Neural progenitor cell (in vitro differentiated cells): ENCODE results near the gene WWTR1. TPM values are rescaled to one million over a fixed set of nuclear protein-coding genes. Genes with fewer than 3 reads are reported as not detected.

Experiments used
- DNase-seq: peaks from one replicate; pipeline ENCODE4 v3.0.0-alpha.2; 2016; ENCODE audit warnings: low spot score
- H2AFZ ChIP-seq: fragments of 200-600 bp; sonication (generic); replicated peaks from 2 replicates; pipeline ENCODE4 v1.6.1; 2016; ENCODE audit warnings: antibody characterized with exemption
- H3F3A ChIP-seq: fragments of 200-600 bp; sonication (generic); 2 replicates; pipeline ENCODE4 v1.6.1; 2016; ENCODE audit warnings: antibody characterized with exemption, low read depth
- H3K27ac ChIP-seq: fragments of 200-600 bp; sonication (generic); 2 replicates; pipeline ENCODE4 v1.5.1; 2016; ENCODE audit warnings: mild to moderate bottlenecking
- H3K27me3 ChIP-seq: fragments of 200-600 bp; sonication (generic); 2 replicates; pipeline ENCODE4 v1.6.1; 2016; ENCODE audit warnings: mild to moderate bottlenecking, moderate library complexity
- H3K36me3 ChIP-seq: fragments of 200-600 bp; sonication (generic); 2 replicates; pipeline ENCODE4 v1.5.1; 2016
- H3K4me1 ChIP-seq: fragments of 200-600 bp; sonication (generic); 2 replicates; pipeline ENCODE4 v1.6.1; 2016; ENCODE audit warnings: mixed run types
- H3K4me2 ChIP-seq: fragments of 200-600 bp; sonication (generic); 2 replicates; pipeline ENCODE4 v1.6.1; 2016
- H3K4me3 ChIP-seq: fragments of 200-600 bp; sonication (generic); 2 replicates; pipeline ENCODE4 v1.5.1; 2016
- H3K79me2 ChIP-seq: fragments of 200-600 bp; sonication (generic); 2 replicates; pipeline ENCODE4 v1.6.1; 2016; ENCODE audit warnings: low read depth
- H3K9ac ChIP-seq: fragments of 200-600 bp; sonication (generic); 2 replicates; pipeline ENCODE4 v1.6.1; 2016
- H3K9me3 ChIP-seq: fragments of 200-600 bp; sonication (generic); 2 replicates; pipeline ENCODE4 v1.5.1; 2016; ENCODE audit warnings: low read depth
- H4K20me1 ChIP-seq: fragments of 200-600 bp; sonication (generic); 2 replicates; pipeline ENCODE4 v1.6.1; 2016; ENCODE audit warnings: low read depth
- H3K27ac Mint-ChIP-seq: 3 replicates; pipeline ENCODE4 v1.8.0; 2021; ENCODE audit warnings: mixed read lengths
- H3K27me3 Mint-ChIP-seq: 2 replicates; pipeline ENCODE4 v1.8.0; 2022; ENCODE audit warnings: low read depth, mild to moderate bottlenecking, inconsistent platforms, moderate library complexity, mixed read lengths; ENCODE audit not compliant: insufficient read depth
- H3K36me3 Mint-ChIP-seq: 3 replicates; pipeline ENCODE4 v1.8.0; 2021; ENCODE audit warnings: mixed read lengths
- H3K4me1 Mint-ChIP-seq: 3 replicates; pipeline ENCODE4 v1.8.0; 2021; ENCODE audit warnings: mixed read lengths
- H3K4me3 Mint-ChIP-seq: 3 replicates; pipeline ENCODE4 v1.8.0; 2021; ENCODE audit warnings: mild to moderate bottlenecking, moderate library complexity, mixed read lengths
- H3K9me3 Mint-ChIP-seq: 3 replicates; pipeline ENCODE4 v1.8.0; 2020; ENCODE audit warnings: mixed read lengths
- CTCF ChIP-seq: fragments of 200-600 bp; sonication (generic); IDR thresholded peaks from 2 replicates; pipeline ENCODE4 v1.5.1; 2017; ENCODE audit warnings: antibody characterized with exemption, mild to moderate bottlenecking
- EZH2 ChIP-seq: fragments of 200-600 bp; sonication (generic); IDR thresholded peaks from 2 replicates; pipeline ENCODE4 v1.6.1; 2017; ENCODE audit warnings: antibody characterized with exemption, mild to moderate bottlenecking, moderate library complexity
- EZH2phosphoT487 ChIP-seq: fragments of 200-600 bp; sonication (generic); IDR thresholded peaks from 2 replicates; pipeline ENCODE4 v1.6.1; 2017; ENCODE audit warnings: antibody characterized with exemption
- total RNA-seq: library from RNA; depleted of rRNA; stranded (reverse); fragments of >200 nt; gene quantifications from 2 replicates; pipeline ENCODE4 v1.2.3, GENCODE V29; 2015; ENCODE audit warnings: low replicate concordance

Gene WWTR1
- total RNA-seq, 1 donor from 2014 or later, result 13.9 TPM

DNA sequence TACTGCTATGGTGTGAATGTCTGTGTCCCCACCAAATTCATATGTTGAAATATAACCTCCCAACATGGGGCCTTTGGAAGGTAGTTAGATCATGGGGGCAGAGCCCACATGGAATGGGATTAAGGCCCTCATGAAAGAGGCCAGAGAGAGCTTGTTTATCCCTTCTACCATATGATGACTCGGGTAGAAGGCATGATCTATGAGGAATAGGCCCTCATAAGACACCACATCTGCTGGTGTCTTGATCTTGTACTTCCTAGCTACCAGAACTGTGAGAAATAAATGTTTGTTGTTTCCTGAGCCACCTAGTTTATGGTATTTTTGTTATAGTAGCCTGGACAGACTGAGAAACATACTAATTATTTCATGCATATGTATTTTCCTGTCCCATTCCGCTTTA is 51.9 kb downstream of the WWTR1 start:
- Histone ChIP-seq H3K36me3 (no peaks in the 10 kb centered on the region), H3K4me3 (no peak overlapping the region), H3F3A (peaks cover 11% of the 10 kb centered on the region), H3K4me1 (peaks cover 42% of the 10 kb centered on the region), H3K27me3 (no peaks in the 10 kb centered on the region), H4K20me1 (no peaks in the 10 kb centered on the region), H3K4me2 (no peak overlapping the region), H3K27ac (no peak overlapping the region), H3K79me2 (no peaks in the 10 kb centered on the region), H3K9me3 (no peaks in the 10 kb centered on the region), H3K9ac (no peak overlapping the region), H2AFZ (no peak overlapping the region)
- Mint-ChIP-seq H3K36me3 (no peaks in the 10 kb centered on the region), H3K4me3 (no peak overlapping the region), H3K27ac (no peak overlapping the region), H3K27me3 (peaks cover 3% of the 10 kb centered on the region), H3K4me1 (peaks cover 39% of the 10 kb centered on the region), H3K9me3 (no peaks in the 10 kb centered on the region)
- DNase-seq, result no peak
- TF ChIP-seq EZH2phosphoT487 (no peak), CTCF (no peak), EZH2 (no peak)

DNA sequence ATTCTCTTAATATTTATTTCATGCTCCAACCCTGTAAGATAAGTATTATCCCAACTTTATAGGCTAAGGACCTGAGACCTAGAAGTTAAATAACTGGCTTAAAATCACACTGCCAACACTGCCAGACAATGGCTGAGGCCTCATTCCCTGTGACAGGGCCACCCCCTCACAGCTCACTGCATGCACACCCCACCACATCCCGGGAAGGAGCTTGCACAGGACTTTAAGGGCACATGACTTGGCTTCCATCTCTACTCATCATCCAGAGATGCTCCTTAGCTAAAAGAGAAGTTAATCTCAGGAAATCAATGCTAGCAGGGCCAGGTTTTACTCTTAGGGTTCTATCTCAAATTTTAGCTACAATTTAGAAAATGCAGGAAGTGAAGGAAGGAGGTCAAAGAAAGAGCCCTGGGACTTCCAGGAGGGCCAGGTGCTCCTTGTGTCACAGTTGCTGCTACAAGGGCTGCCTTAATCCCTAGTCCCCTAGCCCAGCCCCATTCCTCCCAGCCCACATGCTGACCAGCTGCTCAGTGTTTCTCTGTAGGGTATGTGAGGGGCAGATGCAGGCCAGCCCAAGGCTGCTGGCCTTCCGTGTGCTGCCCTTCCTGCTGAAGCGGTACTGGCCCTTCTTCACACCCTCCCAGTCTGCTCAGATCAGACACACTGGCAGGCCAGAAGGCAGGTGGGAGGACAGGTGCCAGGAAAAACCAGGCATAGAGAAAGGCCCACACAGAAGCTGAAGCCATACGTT is 53.5 kb downstream of the WWTR1 start:
- H3K27ac ChIP-seq, result no peak overlapping the region
- H3K79me2 ChIP-seq, result no peaks in the 10 kb centered on the region
- H3K27ac Mint-ChIP-seq, result peak overlapping the region; percentile 14
- H2AFZ ChIP-seq, result no peak overlapping the region
- H3K27me3 Mint-ChIP-seq, result peaks cover 3% of the 10 kb centered on the region
- H3K9ac ChIP-seq, result no peak overlapping the region
- peak overlapping the region; percentile 42 for H3K4me2 ChIP-seq
- no peak overlapping the region for H3K4me3 ChIP-seq
- no peak overlapping the region for H3K4me3 Mint-ChIP-seq
- peaks cover 27% of the 10 kb centered on the region for H3K4me1 ChIP-seq
- H3K36me3 ChIP-seq, result no peaks in the 10 kb centered on the region
- no peak for TF ChIP-seq EZH2
- TF ChIP-seq EZH2phosphoT487, result no peak
- no peak for TF ChIP-seq CTCF
- no peaks in the 10 kb centered on the region for H3K9me3 Mint-ChIP-seq
- peaks cover 2% of the 10 kb centered on the region for H3K36me3 Mint-ChIP-seq
- H4K20me1 ChIP-seq, result no peaks in the 10 kb centered on the region
- H3K4me1 Mint-ChIP-seq, result peaks cover 29% of the 10 kb centered on the region
- peaks cover 6% of the 10 kb centered on the region for H3F3A ChIP-seq
- DNase-seq, result peak; percentile 69
- H3K27me3 ChIP-seq, result no peaks in the 10 kb centered on the region
- H3K9me3 ChIP-seq, result no peaks in the 10 kb centered on the region

DNA sequence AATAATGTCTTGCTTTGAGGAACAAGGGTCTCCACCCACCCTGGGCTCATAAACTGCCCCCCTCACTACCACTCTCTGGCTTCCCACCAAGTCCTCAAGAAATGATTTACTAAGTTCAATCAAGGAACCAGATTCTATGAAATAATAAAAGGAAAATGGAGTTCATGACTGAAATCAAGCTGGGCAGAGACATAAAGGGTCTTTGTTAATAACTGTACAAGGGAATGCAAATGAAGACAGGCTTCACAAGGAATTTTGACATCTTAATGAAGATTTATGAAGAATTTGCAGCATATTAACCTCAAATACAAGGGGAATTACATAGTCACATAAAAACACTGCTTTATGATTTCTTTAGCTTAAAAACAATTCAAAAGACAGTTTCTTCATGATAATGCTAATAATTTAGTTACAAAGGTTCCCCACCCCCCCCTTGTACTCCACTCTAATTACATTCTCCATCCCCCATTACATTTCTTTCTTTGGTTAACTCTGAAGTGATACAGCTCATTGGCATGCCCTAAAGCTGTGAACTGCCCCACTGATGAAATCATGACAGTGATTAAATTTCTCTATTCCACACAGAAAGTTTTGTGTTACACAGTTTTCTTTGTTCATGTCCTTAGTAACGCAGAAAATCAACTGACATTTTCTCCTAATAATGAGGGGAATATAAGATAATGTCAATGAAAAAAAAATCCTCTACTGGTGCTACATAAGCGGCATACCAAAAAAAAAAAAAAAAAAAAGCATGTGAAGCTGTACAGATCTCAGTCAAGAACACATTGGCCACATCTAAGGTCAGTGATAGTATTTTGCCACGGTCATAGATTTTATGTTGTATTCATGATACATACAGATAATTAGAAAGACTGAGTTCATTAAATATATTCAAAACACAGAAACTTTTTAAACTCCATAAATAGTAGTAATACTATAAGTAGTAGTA is 54.4 kb downstream of the WWTR1 start:
- H3K27ac ChIP-seq, result no peak overlapping the region
- no peak overlapping the region for H3K9ac ChIP-seq
- TF ChIP-seq CTCF (no peak), EZH2 (no peak), EZH2phosphoT487 (no peak)
- no peaks in the 10 kb centered on the region for H3K79me2 ChIP-seq
- no peak for DNase-seq
- H3K27ac Mint-ChIP-seq, result no peak overlapping the region
- H2AFZ ChIP-seq, result no peak overlapping the region
- no peaks in the 10 kb centered on the region for H4K20me1 ChIP-seq
- no peaks in the 10 kb centered on the region for H3K36me3 ChIP-seq
- no peak overlapping the region for H3K4me3 ChIP-seq
- no peak overlapping the region for H3K4me3 Mint-ChIP-seq
- H3K27me3 ChIP-seq, result no peaks in the 10 kb centered on the region
- no peaks in the 10 kb centered on the region for H3K9me3 ChIP-seq
- peaks cover 25% of the 10 kb centered on the region for H3K4me1 ChIP-seq
- H3F3A ChIP-seq, result peaks cover 6% of the 10 kb centered on the region
- H3K4me1 Mint-ChIP-seq, result peaks cover 29% of the 10 kb centered on the region
- no peaks in the 10 kb centered on the region for H3K9me3 Mint-ChIP-seq
- H3K4me2 ChIP-seq, result no peak overlapping the region
- peaks cover 2% of the 10 kb centered on the region for H3K36me3 Mint-ChIP-seq
- H3K27me3 Mint-ChIP-seq, result peaks cover 3% of the 10 kb centered on the region
